Caco-2 (cell line): Measurements from ENCODE around the gene KLHL5. TPM values are rescaled to one million over a fixed set of nuclear protein-coding genes. Genes with fewer than 3 reads are reported as not detected.

Experiments used
- BruUV-seq: library from RNA; stranded (reverse); fragments of 400-500 nt; replicated peaks from 2 replicates; lab custom pipeline; 2021; lab: Mats Ljungman, UMichigan
- CTCF ChIA-PET: fragments of 300-600 bp; sonication (Branson Sonifier 250); formaldehyde crosslinking; loops from one replicate; lab custom pipeline; 2022; ENCODE audit warnings: antibody characterized with exemption; lab: Charles Lee
- POLR2A ChIA-PET: fragments of 300-600 bp; sonication (Branson Sonifier 250); formaldehyde crosslinking; loops from one replicate; lab custom pipeline; 2022; ENCODE audit warnings: antibody characterized with exemption; lab: Charles Lee
- DNase-seq, 2 experiments: peaks; one replicate each; pipeline versions ENCODE4 v3.0.0 to v3.0.0-alpha.2; 2020 to 2022
- H3K27me3 ChIP-seq: replicated peaks from 2 replicates; pipeline ENCODE4 v1.6.0; 2011; ENCODE audit warnings: low read length; ENCODE audit not compliant: control insufficient read depth, insufficient read depth
- H3K36me3 ChIP-seq: 2 replicates; pipeline ENCODE4 v1.5.1; 2011; ENCODE audit warnings: low read length; ENCODE audit not compliant: control insufficient read depth, insufficient read depth
- H3K4me1 ChIP-seq: fragments of 250-450 bp; sonication (Bioruptor Pico); 2 replicates; pipeline ENCODE4 v1.5.1; 2020; ENCODE audit warnings: mild to moderate bottlenecking
- H3K4me3 ChIP-seq: 2 replicates; pipeline ENCODE4 v1.5.1; 2011; ENCODE audit warnings: low read depth, mild to moderate bottlenecking, control low read depth, low read length
- H3K9me3 ChIP-seq: fragments of 250-450 bp; sonication (Bioruptor Pico); 2 replicates; pipeline ENCODE4 v1.5.1; 2020; ENCODE audit warnings: mild to moderate bottlenecking, moderate library complexity
- H3K27ac Mint-ChIP-seq: one replicate; pipeline ENCODE4 v1.8.0; 2022; ENCODE audit warnings: mixed read lengths; ENCODE audit not compliant: unreplicated experiment
- H3K27me3 Mint-ChIP-seq: one replicate; pipeline ENCODE4 v1.8.0; 2022; ENCODE audit warnings: mixed read lengths; ENCODE audit not compliant: insufficient read depth, unreplicated experiment
- H3K36me3 Mint-ChIP-seq: one replicate; pipeline ENCODE4 v1.8.0; 2022; ENCODE audit warnings: mild to moderate bottlenecking, mixed read lengths; ENCODE audit not compliant: insufficient read depth, unreplicated experiment
- H3K4me1 Mint-ChIP-seq: one replicate; pipeline ENCODE4 v1.8.0; 2022; ENCODE audit warnings: low read depth, mixed read lengths; ENCODE audit not compliant: unreplicated experiment
- H3K4me3 Mint-ChIP-seq: one replicate; pipeline ENCODE4 v1.8.0; 2022; ENCODE audit warnings: mild to moderate bottlenecking, moderate library complexity, mixed read lengths; ENCODE audit not compliant: unreplicated experiment
- H3K9me3 Mint-ChIP-seq: one replicate; pipeline ENCODE4 v1.8.0; 2022; ENCODE audit warnings: mixed read lengths; ENCODE audit not compliant: unreplicated experiment
- CTCF ChIP-seq, 2 experiments: fragments of 200-600 bp in 1 of 2; IDR thresholded peaks; 1 replicate in 1 of 2; 2 replicates in 1 of 2; pipeline versions ENCODE4 v1.5.1 to v1.8.0; 2011 to 2022; ENCODE audit warnings: antibody characterized with exemption in 1 of 2, control low read depth in 1 of 2, inconsistent platforms in 1 of 2, low read depth in 1 of 2, low read length in 1 of 2, mild to moderate bottlenecking in 1 of 2, moderate library complexity in 1 of 2; ENCODE audit not compliant: insufficient read depth in 1 of 2, severe bottlenecking in 1 of 2, unreplicated experiment in 1 of 2
- intact Hi-C: fragments of 100-400 bp; cut with micrococcal nuclease; formaldehyde crosslinking; loops from one replicate; pipeline ENCODE4 v1.10.0; 2022; ENCODE audit not compliant: unreplicated experiment
- total RNA-seq: library from RNA; stranded (reverse); gene quantifications from 2 replicates; pipeline ENCODE4 v1.2.3, GENCODE V29; 2022

The KLHL5 gene
- total RNA-seq, 1 experiment from 2014 or later, result 96.5 TPM

- no peaks in the 10 kb centered on the region; the same call in 1 of the 2 replicates for H3K36me3 ChIP-seq
- intact Hi-C loops, result no loop called here
- no peak for DNase-seq
- no peak overlapping the region for H3K27ac Mint-ChIP-seq
- H3K27me3 ChIP-seq, result no peaks in the 10 kb centered on the region
- H3K4me1 Mint-ChIP-seq, result peaks cover 6% of the 10 kb centered on the region
- POLR2A ChIA-PET, result no interaction called here
- H3K4me3 Mint-ChIP-seq, result no peak overlapping the region
- no peaks in the 10 kb centered on the region for H3K9me3 ChIP-seq
- no peak for TF ChIP-seq CTCF (IDR thresholded peaks at IDR 0.05; ENCODE audit: insufficient read depth in 1 of 2, low read depth in 1 of 2, low read length in 1 of 2, severe bottlenecking in 1 of 2, unreplicated experiment in 1 of 2)
- no peaks in the 10 kb centered on the region for H3K9me3 Mint-ChIP-seq
- CTCF ChIA-PET, result no interaction called here
- no peak overlapping the region for H3K4me3 ChIP-seq
- no peaks in the 10 kb centered on the region for H3K4me1 ChIP-seq
- H3K27me3 Mint-ChIP-seq, result no peaks in the 10 kb centered on the region
- H3K36me3 Mint-ChIP-seq, result peaks cover 39% of the 10 kb centered on the region
- BruUV-seq, result no TSS peak
Observed at GRCh38 chr4:39104255-39104654, 42.2 kb downstream of the KLHL5 start.

GRCh38 chr4:39106011-39106410, 44.0 kb downstream of the KLHL5 start:
- POLR2A ChIA-PET, result no interaction called here
- no peak for TF ChIP-seq CTCF (IDR thresholded peaks at IDR 0.05; ENCODE audit: insufficient read depth in 1 of 2, low read depth in 1 of 2, low read length in 1 of 2, severe bottlenecking in 1 of 2, unreplicated experiment in 1 of 2)
- Mint-ChIP-seq H3K27ac (no peak overlapping the region), H3K4me3 (no peak overlapping the region), H3K9me3 (no peaks in the 10 kb centered on the region), H3K4me1 (peaks cover 6% of the 10 kb centered on the region), H3K27me3 (no peaks in the 10 kb centered on the region), H3K36me3 (peaks cover 43% of the 10 kb centered on the region)
- DNase-seq, result no peak
- H3K4me3 ChIP-seq, result no peak overlapping the region
- intact Hi-C loops, result no loop called here
- CTCF ChIA-PET, result interaction anchor here (0.9 to 1.1 kb wide), 2 partner anchors 29 to 330 kb away, joined by 3 read pairs; no protein-coding TSS in a partner anchor
- H3K27me3 ChIP-seq, result no peaks in the 10 kb centered on the region
- no TSS peak for BruUV-seq
- no peaks in the 10 kb centered on the region for H3K4me1 ChIP-seq
- H3K36me3 ChIP-seq, result no peaks in the 10 kb centered on the region; the same call in 1 of the 2 replicates
- H3K9me3 ChIP-seq, result no peaks in the 10 kb centered on the region

GRCh38 chr4:39114436-39114835, 52.4 kb downstream of the KLHL5 start:
- no peak overlapping the region for H3K4me3 ChIP-seq
- H3K4me3 Mint-ChIP-seq, result no peak overlapping the region
- BruUV-seq, result no TSS peak
- H3K4me1 Mint-ChIP-seq, result no peaks in the 10 kb centered on the region
- intact Hi-C loops, result no loop called here
- no peaks in the 10 kb centered on the region for H3K9me3 ChIP-seq
- H3K36me3 Mint-ChIP-seq, result peaks cover 51% of the 10 kb centered on the region
- peaks cover 1% of the 10 kb centered on the region; the same call in 1 of the 2 replicates for H3K36me3 ChIP-seq
- ChIA-PET POLR2A (no interaction called here), CTCF (no interaction called here)
- no peak for TF ChIP-seq CTCF (IDR thresholded peaks at IDR 0.05; ENCODE audit: insufficient read depth in 1 of 2, low read depth in 1 of 2, low read length in 1 of 2, severe bottlenecking in 1 of 2, unreplicated experiment in 1 of 2)
- no peaks in the 10 kb centered on the region for H3K9me3 Mint-ChIP-seq
- H3K27ac Mint-ChIP-seq, result no peak overlapping the region
- H3K27me3 Mint-ChIP-seq, result no peaks in the 10 kb centered on the region
- H3K4me1 ChIP-seq, result no peaks in the 10 kb centered on the region
- H3K27me3 ChIP-seq, result no peaks in the 10 kb centered on the region
- no peak for DNase-seq
